ENCODE measurements around the gene GTF2A1L.
"Not testable (repeated sequence)": the region's sequence is repeated elsewhere in the genome, so short reads cannot be mapped to it uniquely, and the experiment has no call there.

GTF2A1L gene

DNA sequence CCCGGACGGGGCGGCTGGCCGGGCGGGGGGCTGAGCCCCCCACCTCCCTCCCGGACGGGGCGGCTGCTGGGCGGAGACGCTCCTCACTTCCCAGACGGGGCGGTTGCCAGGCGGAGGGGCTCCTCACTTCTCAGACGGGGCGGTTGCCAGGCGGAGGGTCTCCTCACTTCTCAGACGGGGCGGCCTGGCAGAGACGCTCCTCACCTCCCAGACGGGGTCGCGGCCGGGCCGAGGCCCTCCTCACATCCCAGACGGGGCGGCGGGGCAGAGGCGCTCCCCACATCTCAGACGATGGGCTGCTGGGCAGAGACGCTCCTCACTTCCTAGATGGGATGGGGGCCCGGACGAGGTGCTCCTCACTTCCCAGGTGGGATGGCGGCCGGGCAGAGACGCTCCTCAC, 3.1 kb upstream of the GTF2A1L start:
- DNase-seq: not testable (repeated sequence)

DNA sequence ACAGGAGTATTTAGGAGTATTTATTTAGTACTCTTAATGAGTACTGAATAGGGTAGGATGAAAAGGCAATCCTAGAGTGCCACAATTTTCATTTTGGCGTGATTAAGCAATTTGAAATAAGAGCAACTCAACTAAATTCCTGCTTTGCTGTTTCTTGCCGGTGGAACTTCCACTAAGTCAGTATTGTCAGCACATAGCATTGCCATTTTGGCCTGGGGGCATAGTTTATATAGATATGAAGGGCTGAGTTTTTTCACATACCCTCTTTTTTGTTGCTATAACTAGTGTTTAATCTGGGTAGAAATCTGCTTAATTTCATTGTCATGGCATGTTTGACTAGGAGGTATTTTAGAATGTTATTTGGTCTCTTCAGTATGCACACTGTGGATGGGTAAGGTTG, 1.9 kb downstream of the GTF2A1L start:
- no peak for DNase-seq

DNA sequence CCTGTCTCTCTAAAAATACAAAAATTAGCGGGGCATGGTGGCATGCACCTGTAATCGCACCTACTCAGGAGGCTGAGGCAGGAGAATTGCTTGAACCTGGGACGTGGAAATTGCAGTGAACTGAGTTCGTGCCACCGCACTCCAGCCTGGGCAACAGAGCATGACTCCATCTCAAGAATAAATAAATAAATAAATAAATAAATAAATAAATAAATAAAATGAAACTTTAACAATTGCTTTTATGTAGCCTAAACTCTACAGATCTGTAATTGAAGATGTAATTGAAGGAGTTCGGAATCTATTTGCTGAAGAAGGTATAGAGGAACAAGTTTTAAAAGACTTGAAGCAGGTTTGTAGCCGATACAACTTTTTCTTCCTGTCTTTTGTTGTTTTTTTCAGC, 2.9 kb downstream of the GTF2A1L start:
- no peak for DNase-seq

DNA sequence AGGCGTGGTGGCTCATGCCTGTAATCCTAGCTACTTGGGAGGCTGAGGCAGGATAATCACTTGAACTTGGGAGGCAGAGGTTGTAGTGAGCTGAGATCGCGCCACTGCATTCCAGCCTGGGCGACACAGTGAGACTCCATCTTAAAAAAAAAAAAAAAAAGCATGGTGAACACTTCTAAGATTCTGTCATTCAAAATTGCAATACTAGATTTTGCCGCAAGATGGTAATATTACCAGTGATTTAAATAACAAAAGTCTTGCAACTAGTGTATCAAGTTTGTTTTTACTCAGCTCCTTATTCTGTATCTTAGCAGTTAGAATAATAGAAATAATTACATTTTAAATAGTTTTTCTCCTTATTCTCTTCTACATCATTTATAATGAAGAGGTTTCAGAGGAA, 5.0 kb downstream of the GTF2A1L start:
- not testable (repeated sequence) for DNase-seq

DNA sequence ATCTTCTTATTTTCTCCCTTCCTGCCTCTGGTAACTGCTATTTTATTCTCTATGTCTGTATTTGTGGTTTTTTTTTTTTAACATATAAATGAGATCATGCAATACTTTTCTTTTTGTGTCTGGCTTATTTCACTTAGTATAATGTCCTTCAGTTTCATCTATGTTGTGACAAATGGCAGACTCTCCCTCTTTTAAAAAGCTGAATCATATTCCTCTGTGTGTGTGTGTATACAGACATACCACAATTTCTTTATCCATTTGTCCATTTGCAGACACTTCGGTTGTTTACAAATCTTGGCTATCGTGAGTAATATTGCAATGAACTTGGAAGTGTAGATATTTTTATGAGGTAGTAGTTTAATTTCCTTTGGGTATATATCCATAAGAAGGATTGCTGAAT, 7.0 kb downstream of the GTF2A1L start:
- DNase-seq: no peak

DNA sequence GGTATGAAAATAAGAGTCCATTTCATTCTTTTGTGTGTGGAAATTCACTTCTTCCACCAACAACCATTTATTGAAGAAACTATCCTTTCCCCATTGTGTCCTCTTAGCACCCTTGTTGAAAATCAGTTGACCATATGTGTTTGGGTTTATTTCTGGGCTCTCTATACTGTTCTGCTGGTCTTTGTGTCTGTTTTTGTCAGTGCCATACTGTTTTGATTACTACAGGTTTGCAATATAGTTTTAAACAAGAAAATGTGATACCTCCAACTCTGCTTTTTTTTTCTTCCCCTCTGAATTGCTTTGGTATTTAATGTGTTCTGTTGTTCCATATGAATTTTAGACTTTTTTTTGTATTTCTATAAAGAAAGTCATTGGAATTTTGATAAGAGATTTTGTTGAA, 8.4 kb downstream of the GTF2A1L start:
- no peak for DNase-seq

DNA sequence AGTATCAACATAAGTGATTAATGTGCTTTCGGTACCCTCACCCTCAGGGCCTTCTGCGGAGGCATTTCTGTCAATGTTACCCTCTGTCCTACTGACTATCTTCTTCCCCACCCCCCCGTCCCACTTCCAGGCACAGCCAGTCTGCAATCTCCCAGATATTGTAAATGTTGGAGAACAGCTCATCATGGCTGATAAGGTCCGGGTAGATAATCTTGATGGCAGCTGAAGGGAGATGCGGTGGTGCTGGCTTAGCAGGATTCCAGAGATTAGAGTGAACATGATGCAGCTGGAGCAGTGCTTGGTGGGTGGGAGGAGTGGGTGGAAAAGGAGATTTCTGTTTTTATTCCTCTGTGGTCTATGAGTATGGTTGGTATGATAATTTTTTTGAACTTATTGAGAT, 15.5 kb downstream of the GTF2A1L start:
- no peak for DNase-seq

DNA sequence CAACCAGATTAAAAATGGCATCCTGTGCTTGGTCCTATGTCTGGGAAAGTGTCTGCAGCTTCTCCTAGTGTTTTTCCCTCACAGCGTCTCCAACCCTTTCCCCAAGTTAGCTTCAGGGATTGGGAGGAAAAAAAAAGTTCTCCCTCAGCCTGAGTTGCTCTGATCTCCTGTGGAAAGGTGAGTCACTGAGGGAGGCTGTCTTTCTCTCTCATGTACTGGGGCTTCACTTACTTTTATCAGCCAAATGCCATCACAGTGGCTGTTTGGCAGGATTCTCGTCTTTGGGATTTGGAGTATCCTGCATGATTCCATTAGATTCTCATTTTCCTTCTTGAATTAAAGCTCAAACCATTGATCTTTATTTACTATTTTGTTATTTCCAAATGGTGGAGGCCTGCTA, 18.1 kb downstream of the GTF2A1L start:
- no peak for DNase-seq

DNA sequence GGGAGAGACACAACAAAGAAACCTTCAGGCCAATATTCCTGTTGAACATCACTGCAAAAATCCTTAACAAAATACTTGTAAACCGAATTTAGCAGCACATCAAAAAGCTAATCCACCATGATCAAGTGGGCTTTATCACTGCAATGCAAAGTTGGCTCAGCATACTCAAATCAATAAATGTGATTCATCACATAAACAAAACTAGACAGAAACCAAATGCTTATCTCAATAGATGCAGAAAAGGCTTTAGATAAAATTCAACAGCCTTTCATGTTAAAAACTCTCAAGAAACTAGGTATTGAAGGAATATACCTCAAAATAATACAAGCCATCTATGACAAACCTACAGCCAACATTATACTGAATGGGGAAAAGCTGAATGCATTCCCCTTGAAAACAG, 20.6 kb downstream of the GTF2A1L start:
- no peak for DNase-seq

DNA sequence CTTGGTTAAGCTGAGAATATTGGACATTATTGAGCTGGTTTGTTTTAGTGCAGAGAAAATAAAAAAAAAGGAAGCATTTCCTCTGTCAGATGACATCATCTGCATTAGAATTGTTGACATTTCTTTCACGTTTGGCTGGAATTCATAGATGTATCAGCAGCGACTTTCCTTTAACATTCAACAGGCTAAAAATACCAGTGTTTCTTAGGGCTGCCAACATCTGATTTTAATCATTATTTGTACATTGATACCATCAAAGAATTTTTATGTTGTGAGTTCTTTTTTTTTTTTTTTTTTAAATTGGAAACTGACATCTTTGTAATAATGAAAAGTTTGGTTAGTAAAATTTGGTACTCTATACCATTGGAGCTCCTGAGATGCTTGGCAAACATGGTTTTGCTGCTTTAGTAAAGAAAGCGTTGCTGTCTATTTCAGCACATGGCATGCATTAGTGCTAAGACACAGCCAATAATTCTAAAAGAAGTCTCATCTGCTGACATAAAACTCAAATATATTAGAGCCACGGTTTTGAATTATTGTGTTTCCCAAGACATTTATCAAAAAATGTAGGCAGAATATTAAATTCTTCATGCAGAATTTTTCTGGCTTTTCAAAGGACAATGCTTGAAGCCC, 33.6 kb downstream of the GTF2A1L start:
- DNase-seq: no peak

DNA sequence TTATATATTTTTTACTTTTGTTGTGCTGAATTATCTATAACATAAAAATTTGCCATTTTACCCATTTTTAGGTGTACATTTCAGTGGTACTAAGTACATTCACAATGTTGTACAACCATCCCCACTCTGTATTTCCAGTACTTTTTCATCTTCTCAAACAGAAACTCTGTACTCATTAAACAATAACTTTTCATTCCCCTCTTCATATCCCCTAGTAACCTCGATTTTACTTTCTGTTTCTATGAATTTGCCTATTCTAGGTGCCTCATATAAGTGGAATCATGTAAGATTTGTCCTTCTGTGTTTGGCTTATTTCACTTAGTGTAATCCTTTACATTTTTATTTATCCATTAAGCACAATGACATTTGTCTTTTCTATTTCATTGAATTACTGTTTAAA, 51.3 kb downstream of the GTF2A1L start:
- DNase-seq: no peak

DNA sequence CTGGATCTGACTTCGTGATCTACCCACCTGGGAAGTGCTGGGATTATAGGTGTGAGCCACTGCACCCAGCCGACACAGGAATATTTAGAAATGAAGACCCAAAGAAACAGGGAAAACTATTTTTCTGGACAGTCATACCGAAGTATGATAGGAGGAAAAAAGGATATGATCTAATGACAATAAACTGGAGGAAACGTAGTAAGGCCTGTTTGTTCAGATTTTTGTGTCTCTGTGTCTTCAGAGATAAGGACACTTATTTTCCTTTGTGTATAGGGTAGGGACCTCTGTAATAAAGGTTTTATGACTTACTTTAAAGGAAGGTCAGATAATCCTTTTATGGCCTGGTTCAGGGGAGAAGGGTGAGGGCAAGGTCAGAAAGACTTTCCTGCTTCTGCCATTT, 55.9 kb downstream of the GTF2A1L start:
- no peak for DNase-seq

DNA sequence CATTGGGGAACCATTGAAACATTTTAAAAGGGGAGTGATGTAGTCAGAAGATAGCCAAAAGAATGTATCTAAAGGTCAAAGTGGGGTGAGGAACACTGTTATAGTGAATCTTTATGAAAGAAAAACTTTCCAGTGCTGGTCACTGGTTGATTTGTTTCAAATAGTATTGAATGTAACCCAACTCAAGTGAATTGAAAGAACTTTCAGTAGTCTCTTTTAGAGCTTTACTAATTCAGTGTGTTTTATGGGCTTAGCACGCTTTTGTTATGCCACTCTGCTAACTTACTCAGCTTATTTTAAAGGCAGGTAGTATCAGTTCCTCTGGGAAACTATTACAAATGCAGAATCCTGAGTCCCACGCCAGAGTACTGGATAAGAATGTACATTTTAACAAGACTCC, 57.3 kb downstream of the GTF2A1L start:
- no peak for DNase-seq

DNA sequence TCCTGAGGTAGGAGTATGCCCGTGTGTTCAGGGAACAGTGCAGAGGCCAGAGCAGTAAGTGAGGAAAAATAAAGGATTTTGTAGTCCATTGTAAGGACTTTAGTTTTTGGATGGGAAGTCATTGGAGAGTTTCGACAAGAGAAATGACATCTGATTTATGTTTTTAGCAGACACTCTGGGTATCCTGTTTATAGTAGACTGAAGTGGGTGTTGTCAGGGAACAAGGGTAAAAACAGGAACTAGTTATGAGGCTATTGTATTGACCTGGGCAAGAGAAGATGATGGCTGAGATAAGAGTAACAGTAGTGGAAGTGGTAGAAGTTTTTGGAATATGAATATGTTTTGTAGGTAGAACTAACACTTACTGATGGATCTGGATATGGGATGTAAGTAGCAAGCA, 59.8 kb downstream of the GTF2A1L start:
- DNase-seq: no peak

DNA sequence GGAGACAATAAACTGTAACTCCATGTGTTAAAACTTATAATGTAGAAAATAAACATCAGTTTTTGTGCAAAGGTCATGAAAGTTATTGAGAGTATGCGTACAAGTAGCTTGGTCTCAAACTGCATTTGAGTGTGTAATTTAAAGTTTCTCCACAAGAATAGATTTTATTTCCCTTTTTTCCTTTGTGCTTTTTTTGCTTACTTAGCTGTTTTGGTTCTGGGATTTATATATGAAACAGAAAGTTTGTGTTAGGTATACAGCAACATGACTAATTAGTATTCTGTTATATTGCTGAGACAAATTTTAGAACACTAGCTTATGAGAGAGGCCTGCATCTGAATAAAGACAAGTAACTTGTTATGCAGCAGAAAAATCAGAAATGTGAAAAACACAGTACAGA, 67.5 kb downstream of the GTF2A1L start:
- DNase-seq: no peak

DNA sequence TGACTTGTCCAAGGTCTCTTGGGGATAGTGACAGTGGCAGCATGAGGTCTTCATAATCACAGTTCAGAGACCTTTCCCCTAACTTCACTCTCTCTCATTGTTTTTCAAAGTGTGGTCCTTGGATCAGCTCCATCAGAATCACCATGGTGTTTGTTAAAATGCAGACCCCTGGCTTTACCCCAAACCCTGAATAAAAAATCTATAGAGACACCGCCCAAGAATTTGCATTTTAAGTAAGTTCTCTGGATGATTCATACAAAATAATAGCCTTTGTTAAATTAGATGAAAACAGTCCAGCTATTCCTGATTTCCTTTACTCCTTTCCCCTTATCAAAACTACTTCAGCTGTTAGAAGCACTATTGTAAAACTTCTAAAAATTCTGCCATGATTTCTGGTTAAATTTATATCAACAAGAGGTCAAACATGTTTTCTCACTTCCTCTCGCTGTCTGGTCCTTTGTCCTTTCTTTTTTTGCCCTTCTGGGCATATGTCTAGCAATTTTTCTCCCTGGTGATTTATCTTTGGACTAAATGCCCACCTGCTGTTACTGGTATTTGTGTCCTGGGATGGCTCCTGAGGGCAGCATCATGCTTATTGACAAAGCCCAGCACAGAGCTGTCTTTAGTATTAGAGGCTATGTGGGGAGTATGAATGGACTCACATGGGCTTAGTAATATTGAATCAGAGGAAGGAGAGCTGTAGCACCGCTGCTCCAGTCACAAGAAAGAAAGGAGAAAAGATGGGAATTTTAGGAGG, 74.5 kb downstream of the GTF2A1L start:
- DNase-seq: no peak

DNA sequence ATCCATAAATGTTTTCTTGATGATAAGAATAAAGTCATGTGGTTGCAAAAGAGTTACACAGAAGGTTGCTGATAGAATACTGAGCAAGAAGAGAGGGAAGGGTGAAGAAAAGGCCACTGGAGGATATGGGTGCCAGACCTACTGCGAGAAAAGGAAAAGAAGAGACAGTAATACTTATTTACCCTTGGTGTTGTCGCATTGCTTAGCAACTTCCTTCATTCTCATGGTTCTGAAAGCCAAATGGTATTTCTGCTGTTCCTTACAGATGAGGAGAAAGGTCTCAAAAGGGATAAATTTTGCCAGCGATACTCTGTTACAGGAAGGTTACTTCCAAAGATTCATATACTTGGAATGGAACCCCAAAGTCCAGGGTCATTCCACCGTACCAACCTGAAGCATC, 75.4 kb downstream of the GTF2A1L start:
- no peak for DNase-seq

DNA sequence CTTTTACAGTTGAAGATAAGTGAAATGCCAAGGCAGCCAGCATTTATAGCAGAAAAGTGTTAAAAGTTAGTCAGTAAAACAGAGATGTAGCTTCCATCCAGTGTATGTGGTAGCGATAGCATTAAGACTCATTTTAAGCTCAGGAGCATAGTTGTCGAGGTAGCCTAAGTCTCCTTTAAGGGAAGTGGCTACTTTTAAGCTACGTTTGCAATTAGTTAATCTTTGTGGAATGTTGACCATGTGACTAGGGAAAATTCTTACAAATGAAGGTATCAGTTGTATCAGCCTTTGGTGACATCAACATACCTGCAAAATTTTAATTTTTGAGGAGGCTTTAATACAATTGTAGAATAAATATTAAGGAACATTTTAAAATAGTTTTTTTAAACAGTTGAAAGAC, 76.0 kb downstream of the GTF2A1L start:
- DNase-seq: no peak

DNA sequence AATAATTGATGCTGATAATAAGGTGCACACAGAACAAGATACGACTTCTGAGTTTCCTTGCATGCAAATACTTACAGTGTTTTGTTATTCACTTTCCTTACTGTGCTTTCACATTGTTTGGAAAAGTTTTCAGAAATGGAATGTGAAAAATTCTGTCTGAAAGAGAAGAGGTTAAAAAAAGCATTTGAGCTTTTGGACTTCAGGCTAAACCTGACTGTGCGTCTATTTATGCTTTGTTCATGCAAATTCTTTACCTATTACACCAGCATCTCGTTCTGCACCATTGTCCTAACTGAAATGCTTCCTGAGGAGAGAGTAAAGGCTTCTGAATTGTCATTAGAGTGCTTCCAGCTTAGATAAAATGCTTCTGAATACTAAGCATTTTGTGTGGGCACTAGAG, 76.5 kb downstream of the GTF2A1L start:
- DNase-seq: no peak

DNA sequence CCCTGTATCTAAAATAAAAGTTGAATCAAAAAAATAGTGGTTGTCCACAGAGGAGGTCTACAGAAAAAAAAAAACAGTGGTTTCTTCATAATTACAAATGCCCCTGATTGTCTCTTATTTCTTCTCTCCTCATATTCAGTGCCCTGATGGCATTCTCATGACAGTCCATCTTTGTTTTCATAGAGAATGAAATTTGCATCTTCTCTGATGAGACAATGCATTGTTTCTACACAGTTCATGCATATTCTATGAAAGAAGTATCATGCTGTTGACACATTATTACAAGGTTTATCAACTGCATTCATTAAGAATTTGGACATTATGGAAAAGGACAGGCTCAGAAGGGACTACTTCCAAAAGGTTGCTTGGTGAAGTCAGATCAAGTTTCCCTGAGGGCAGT, 78.3 kb downstream of the GTF2A1L start:
- DNase-seq: no peak

DNA sequence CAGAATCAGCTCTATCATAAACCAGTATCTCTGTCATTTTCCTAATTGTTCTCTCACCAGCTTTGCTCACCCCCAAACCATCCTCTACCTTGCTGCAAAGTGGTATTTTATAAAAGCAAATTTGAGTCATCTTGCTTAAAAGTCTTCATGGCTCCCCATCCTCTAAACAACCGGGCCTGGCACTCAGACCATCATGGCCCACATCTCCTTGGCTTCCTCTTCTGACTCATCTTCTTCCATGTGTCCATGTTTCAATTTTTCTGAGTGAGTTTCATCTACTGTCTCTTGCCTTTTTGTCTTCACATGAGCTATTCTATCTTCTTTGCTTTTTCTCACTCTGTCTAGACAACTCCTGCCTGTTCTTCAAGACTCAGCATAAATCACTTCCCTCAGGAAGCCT, 79.2 kb downstream of the GTF2A1L start:
- DNase-seq: no peak

DNA sequence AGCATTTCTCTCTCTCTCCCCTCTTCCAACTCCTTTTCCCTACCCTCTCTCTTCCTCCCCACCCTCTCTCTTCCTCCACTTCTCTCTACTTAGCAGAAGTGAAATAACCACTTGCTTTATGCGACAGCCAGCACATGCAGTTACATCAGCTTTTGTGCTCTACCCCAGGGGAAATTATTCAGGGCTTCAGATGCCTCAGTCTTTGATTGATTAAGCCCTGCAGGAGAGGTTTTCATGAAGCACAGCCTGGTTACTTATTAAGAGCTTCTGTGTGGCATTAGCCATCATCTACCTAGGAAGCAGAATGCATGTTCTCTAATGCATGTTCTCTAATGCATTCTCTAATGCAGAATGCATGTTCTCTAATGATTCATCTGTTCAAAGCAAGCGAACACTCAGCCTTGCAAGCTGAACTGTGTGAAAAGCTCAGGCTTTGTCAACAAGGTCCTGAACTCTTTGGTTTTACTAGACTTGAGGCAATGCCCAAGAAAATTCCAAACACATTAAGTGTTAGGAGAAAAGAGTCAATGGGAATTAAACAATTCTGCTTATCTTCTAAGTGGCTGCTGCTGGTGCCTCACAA, 81.8 kb downstream of the GTF2A1L start:
- DNase-seq: no peak

DNA sequence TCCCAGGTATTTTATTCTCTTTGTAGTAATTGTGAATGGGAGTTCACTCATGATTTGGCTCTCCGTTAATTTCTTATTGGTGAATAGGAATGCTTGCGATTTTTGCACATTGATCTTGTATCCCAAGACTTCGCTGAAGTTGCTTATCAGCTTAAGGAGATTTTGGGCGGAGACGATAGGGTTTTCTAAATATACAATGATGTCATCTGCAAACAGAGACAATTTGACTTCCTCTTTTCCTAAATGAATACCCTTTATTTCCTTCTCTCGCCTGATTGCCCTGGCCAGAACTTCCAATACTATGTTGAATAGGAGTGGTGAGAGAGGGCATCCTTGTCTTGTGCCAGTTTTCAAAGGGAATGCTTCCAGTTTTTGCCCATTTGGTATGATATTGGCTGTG, 86.0 kb downstream of the GTF2A1L start:
- DNase-seq: not testable (repeated sequence)

DNA sequence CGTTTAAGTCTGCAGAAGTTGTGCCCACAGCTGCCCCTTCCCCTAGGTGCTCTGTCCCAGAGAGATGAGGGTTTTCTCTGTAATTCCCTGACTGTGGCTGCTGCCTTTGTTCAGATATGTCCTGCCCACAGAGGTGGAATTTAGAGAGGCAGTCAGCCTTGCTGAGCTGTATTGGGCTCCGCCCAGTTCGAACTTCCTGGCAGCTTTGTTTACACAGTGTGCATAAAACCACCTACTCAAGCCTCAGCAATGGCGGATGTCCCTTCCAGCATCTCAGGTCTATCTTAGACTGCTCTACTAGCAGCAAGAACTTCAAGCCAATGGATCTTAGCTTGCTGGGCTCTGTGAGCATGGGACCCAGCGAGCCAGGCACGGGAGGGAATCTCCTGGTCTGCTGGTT, 89.8 kb downstream of the GTF2A1L start:
- peak; percentile 2 for DNase-seq

Data from activated CD4-positive, alpha-beta T cell treated with anti-CD3 and anti-CD28 coated beads, Interleukin-10, Interleukin-2, amounts not matched to agents 100 ng/mL and 50 ng/mL, durations not matched to agents 16 hours and 8 hours (primary cell).